GM13976 (cell line): ENCODE results near the gene SLC15A1.

Experiments used
- DNase-seq: peaks from one replicate; pipeline ENCODE4 v3.0.0; 2012; ENCODE audit warnings: low spot score
- CTCF ChIP-seq: IDR thresholded peaks from 2 replicates; pipeline ENCODE4 v1.5.1; 2012; ENCODE audit warnings: borderline replicate concordance, mild to moderate bottlenecking; ENCODE audit not compliant: insufficient read depth; ENCODE audit errors: extremely low read depth, missing control alignments, control extremely low read depth
- in situ Hi-C: fragments of 300-500 bp; cut with MboI; formaldehyde crosslinking; loops from one replicate; pipeline ENCODE4 v1.12.0; 2022; ENCODE audit warnings: low sequenced_read_pairs, mixed read lengths, inconsistent platforms; ENCODE audit not compliant: unreplicated experiment

Gene SLC15A1

GRCh38 chr13:98779695-98780094 lies 27.2 kb upstream of the SLC15A1 start:
- no peak for TF ChIP-seq CTCF
- in situ Hi-C loops: no loop called here

GRCh38 chr13:98778749-98779148 lies 26.3 kb upstream of the SLC15A1 start:
- no peak for DNase-seq
- in situ Hi-C loops: no loop called here
- TF ChIP-seq CTCF: no peak

More at GRCh38 chr13:98779695-98780094, 27.2 kb upstream of the SLC15A1 start:
- DNase-seq: no peak

- in situ Hi-C loops: no loop called here
- no peak for DNase-seq
- TF ChIP-seq CTCF: no peak
These were observed 24.2 kb upstream of the SLC15A1 start for GRCh38 chr13:98776644-98777043.

- DNase-seq: no peak
- in situ Hi-C loops: no loop called here
These were observed 23.5 kb upstream of the SLC15A1 start for GRCh38 chr13:98775844-98776598.

GRCh38 chr13:98775386-98775785 lies 22.9 kb upstream of the SLC15A1 start:
- in situ Hi-C loops: no loop called here
- no peak for DNase-seq
- no peak for TF ChIP-seq CTCF

More at GRCh38 chr13:98775844-98776598, 23.5 kb upstream of the SLC15A1 start:
- no peak for TF ChIP-seq CTCF

- DNase-seq: no peak
- in situ Hi-C loops: no loop called here
- no peak for TF ChIP-seq CTCF
These were observed 22.3 kb upstream of the SLC15A1 start for GRCh38 chr13:98774776-98775175.
